B cell (primary cell): Measurements from ENCODE around the gene BEST1.

Experiments
- CTCF ChIP-seq: fragments of 200-600 bp; IDR thresholded peaks from one replicate; pipeline ENCODE4 v1.8.0; 2022; ENCODE audit warnings: antibody characterized with exemption, mild to moderate bottlenecking
- EZH2 ChIP-seq: IDR thresholded peaks from 2 replicates; pipeline ENCODE4 v1.6.1; 2012; ENCODE audit warnings: borderline replicate concordance, low read depth, mild to moderate bottlenecking, moderate library complexity, low read length; ENCODE audit not compliant: insufficient read depth, poor library complexity, severe bottlenecking

DNA sequence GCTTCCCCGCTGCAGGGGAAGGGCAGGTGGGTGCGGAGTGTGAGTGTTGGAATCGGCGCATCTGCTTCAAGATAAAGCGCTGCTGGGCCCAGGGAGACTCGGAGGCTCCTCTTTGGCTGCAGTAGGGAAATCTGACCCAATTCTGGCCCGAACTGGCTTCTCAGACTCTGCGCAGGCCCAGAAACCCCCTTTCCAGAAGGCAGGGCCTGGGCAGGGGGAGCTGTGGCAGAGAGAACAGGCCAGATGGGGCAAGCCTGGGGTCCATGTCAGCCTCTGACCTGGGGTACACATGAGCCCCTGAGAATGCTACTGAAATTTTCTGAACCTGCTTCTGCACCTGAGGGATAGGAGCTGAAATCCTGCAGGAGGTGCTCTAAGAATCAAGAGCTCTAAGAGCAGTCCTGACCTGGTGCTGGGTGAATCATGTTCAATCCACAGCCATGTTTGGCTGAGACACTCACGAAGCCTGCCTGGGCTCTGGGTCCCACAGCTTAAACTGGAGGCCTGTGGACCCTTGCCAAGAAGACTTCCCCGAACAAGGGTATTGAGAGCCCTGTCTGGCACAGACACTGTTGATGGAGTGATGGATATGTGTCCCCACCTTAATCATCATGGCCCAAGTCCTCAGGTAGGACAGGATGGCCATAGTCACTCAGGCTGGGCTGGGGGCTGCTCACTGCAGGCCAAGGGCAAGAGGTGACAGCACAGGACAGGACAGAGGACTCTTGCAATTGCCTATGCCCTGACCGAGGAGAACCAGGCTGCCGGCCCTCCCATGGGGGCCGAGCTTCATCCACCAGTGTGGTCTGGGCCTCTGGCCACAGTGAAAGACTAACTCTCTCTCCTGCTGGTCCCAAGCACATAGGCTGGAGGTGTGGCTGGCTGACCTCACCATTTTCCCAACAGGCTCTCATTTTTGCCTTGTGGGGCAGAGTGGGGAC lies 39.7 kb upstream of the BEST1 start:
- TF ChIP-seq CTCF: no peak
- no peak for TF ChIP-seq EZH2
